DMS153 treated with DMSO at 0.1 percent for 48 hours (cell line): ENCODE results near the gene SERPINA12.

Experiments
- DNase-seq: peaks from one replicate; lab custom pipeline; 2025; ENCODE audit not compliant: unreplicated experiment; lab: John Stamatoyannopoulos, UW

SERPINA12 gene, protein sequence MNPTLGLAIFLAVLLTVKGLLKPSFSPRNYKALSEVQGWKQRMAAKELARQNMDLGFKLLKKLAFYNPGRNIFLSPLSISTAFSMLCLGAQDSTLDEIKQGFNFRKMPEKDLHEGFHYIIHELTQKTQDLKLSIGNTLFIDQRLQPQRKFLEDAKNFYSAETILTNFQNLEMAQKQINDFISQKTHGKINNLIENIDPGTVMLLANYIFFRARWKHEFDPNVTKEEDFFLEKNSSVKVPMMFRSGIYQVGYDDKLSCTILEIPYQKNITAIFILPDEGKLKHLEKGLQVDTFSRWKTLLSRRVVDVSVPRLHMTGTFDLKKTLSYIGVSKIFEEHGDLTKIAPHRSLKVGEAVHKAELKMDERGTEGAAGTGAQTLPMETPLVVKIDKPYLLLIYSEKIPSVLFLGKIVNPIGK

GRCh38 chr14:94509356-94509755, at the start of gene SERPINA12:
Gene SERPINA12, minus strand, starts transcription at chr14:94509469. Its CDS starts 11,072 bp downstream, at chr14:94498397.
- DNase-seq: no peak

- DNase-seq: no peak
These were observed 49.6 kb upstream of the SERPINA12 start for GRCh38 chr14:94558842-94559241.

DNA sequence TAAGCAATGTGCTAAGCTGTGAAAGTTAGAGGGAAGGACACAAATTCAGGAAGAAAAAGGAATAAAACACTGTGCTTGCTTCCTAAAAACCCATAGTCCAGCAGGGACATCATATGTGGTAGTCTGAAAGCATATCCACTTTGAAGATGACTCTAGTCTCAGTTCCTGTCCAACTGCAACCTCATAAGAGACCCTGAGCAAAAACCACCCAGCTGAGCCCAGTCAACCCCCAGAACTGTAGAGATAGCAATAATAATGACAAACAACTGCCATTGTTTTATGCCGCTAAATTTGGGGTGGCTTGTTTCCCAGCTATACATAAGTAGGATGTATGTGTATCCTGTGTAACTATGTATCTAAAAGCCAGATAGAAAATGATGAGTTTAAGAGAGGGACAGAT, 48.1 kb upstream of the SERPINA12 start:
- DNase-seq: no peak

DNA sequence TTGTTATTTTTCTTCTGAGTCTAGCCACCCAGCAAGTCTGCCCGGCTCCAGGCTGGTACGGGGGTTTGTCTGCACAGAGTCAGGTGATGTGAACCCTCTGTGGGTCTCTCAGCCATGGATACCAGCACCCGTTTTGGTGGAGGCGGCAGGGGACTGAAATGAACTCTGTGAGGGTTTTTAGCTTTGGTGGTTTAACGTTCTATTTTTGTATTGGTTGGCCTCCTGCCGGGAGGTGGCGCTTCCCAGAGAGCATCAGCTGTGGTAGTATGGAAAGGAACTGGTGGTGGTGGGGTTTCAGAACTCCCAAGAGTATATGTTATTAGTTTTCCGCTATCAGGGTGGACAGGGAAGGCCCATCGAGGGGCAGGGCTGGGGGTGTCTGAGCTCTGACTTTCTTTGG, 46.7 kb upstream of the SERPINA12 start:
- DNase-seq: no peak

- no peak for DNase-seq
These were observed 40.8 kb upstream of the SERPINA12 start for GRCh38 chr14:94550041-94550440.

GRCh38 chr14:94548999-94549985, 40.0 kb upstream of the SERPINA12 start:
- peak; percentile 16 for DNase-seq

DNA sequence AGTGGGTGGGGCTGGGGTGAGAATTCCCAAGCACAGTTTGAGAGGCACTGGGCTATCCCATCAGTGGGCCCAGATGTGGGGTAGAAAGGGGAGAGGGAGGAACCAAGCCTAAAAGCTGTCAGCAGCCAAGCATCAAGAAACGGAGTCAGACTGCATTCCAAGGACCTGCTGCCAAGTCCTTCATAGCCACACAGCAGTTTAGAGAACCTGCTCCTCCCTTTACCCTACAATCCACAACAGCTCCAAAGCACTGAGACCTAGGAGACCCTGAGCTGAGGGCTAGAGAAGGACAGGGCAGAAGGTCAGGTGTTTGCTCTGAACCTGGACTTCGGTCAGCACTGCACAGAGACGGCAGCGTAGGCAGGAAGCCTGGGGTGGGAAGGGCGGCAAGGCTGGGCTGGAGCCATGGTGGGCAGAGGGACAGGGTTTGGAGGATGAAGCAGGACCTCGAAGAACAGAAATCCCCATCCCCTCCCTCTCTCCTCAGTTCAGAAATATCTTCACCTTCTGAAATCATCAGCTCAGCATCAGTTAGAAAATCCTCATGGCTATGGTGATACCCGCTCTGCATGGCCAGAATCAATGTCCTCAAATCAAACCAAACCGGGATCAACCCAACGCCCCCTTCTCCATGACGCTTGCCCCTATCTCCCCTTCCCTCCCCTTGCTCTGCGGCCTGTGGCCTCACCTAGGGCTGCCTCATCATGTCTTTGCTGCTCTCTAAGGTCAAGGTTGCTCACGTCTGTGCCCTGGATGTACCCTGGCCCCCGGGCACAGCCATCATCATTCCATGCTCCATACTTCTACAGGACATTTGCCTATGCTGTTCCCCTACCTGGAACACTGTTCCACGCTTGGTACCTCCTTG, 39.1 kb upstream of the SERPINA12 start:
- DNase-seq: no peak

GRCh38 chr14:94547726-94548125, 38.5 kb upstream of the SERPINA12 start:
- DNase-seq: no peak

GRCh38 chr14:94547151-94547680, 37.9 kb upstream of the SERPINA12 start:
- no peak for DNase-seq

GRCh38 chr14:94545131-94545841, 36.0 kb upstream of the SERPINA12 start:
- DNase-seq: no peak

- DNase-seq: no peak
These were observed 35.5 kb upstream of the SERPINA12 start for GRCh38 chr14:94544726-94545125.

DNA sequence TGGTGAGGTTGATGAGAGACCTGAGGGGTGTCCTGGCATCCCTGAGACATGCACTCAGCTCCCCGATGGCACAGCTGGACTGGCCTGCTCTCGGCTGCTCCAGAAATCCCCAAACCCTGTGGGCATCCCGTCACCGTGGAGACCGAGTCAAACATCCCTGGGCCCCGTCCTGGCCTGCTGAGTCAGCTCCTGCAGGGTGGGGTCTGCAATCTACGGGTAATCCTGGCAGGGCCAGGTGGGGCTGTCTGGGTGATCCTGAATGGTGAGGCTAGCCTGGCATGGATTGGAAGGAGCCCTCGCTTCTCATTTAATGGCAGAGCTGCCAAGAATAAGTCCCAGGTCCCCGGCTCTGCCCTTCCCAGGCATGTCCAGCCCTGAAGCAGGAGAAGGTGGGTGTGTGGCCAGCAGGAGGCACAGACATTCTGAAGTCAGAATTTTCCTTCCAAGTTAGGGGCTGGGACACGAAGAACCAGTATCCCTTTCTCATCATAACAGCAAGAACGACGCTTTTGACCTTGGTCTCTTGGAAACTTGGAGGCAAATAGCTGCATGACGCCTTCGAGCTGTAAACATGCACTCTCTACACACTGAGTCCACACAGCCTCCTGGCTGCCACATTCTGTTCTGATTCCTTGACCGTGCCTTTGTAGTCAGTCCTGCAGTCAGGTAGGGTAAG, 34.3 kb upstream of the SERPINA12 start:
- no peak for DNase-seq

DNA sequence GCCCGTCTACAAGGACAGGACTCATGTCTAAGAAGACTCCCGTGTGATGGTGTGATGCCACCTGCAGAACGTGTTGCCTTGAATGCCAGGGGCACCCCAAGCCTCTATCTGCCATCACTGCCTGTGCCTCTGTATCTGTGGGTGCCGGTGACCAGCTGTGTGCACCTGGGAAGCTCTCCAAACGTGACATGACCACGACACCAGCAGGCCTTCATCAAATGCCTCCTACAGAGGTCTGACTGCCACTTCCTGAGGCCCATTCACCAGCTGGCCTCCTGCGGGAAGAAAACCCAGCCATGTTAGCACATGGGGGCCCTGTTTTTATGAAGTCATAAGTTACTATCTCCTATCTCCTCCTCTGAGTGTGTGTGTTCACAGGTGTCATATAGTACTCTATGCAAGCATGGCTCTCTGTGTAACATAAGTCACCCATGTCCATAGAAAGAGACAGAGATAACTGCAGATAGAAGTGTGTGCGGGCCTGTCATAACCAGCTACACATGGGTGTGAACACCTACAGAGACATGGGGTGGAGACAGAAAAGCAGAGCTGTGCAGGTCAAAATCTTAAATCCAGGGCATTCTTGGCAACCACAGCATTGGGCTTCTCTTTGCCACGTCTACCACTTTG, 33.7 kb upstream of the SERPINA12 start:
- no peak for DNase-seq

GRCh38 chr14:94542111-94542810, 33.0 kb upstream of the SERPINA12 start:
- no peak for DNase-seq

DNA sequence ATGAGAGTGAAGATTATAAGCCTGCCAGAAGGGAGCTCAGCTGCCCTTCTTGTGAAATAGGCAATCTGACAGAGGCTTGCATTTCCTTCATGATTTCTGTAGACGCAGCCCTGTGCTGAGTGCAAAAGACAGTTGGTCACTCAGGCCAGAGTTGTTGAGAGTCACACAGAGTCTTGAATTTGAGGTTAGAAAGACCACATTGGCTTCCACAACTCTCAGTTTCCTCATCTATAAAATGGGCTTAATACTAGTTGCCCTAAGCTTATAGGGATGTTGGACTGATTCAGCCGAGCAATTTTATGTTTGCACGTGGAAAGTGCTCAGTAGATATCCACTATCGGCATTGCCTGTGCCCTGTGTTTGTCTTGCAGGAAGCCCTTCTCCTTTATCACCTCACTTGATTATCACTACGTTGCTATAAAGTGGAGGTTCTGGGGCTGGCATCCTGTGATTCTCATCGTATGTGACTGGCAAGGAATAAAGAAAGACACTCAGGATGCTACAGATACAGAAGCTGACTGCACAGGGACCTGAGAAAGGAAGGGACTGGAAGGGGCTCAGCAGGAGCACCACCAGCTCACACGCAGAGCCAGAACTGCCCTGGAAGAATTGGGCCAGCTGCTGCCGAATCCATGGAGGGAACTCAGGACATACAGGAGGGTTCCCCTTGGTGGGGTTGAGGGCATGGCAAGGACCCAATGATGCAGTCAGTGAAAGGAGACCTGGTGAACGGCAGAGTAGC, 32.1 kb upstream of the SERPINA12 start:
- DNase-seq: no peak

GRCh38 chr14:94540031-94540794, 30.9 kb upstream of the SERPINA12 start:
- DNase-seq: no peak

- DNase-seq: no peak
These were observed 29.9 kb upstream of the SERPINA12 start for GRCh38 chr14:94539181-94539580.
